ENCODE data around the gene GAPVD1. TPM values are rescaled to one million over a fixed set of nuclear protein-coding genes. Genes with fewer than 3 reads are reported as not detected.
A peak's percentile ranks its signal among the peaks of the same experiment; 100 is the strongest.
"Not testable (repeated sequence)": the region's sequence is repeated elsewhere in the genome, so short reads cannot be mapped to it uniquely, and the experiment has no call there.

The GAPVD1 gene
- total RNA-seq, 4 donors from 2014 or later, result 43.6 to 80.9 (median 65.6) TPM

GRCh38 chr9:125258160-125258785 lies 3.4 kb upstream of the GAPVD1 start:
- Histone ChIP-seq H3K27me3 (no peaks in the 10 kb centered on the region), H3K36me3 (no peaks in the 10 kb centered on the region), H3K4me1 (peaks cover 0 to 9% (median 0%) of the 10 kb centered on the region in 4 donors), H3K27ac (no peak overlapping the region), H3K9me3 (no peaks in the 10 kb centered on the region), H3K4me3 (no peak overlapping the region)
- no peak for TF ChIP-seq CTCF (IDR thresholded peaks at IDR 0.05)
- no peak for TF ChIP-seq POLR2A (IDR thresholded peaks at IDR 0.05)
- no peak for DNase-seq

GRCh38 chr9:125258832-125259534 lies 2.6 kb upstream of the GAPVD1 start:
- Histone ChIP-seq H3K4me3 (no peak overlapping the region), H3K27me3 (no peaks in the 10 kb centered on the region), H3K4me1 (peaks cover 0 to 9% (median 0%) of the 10 kb centered on the region in 4 donors), H3K9me3 (no peaks in the 10 kb centered on the region), H3K36me3 (no peaks in the 10 kb centered on the region), H3K27ac (no peak overlapping the region)
- DNase-seq, result no peak
- TF ChIP-seq CTCF (IDR thresholded peaks at IDR 0.05) (no peak), POLR2A (IDR thresholded peaks at IDR 0.05) (no peak)

- DNase-seq, result no peak
- Histone ChIP-seq H3K36me3 (no peaks in the 10 kb centered on the region), H3K27me3 (no peaks in the 10 kb centered on the region), H3K4me3 (no peak overlapping the region), H3K4me1 (peaks cover 0 to 16% (median 0%) of the 10 kb centered on the region in 4 donors), H3K27ac (peak overlapping the region in 1 of 4 donors; percentile 41), H3K9me3 (no peaks in the 10 kb centered on the region)
- no peak for TF ChIP-seq POLR2A (IDR thresholded peaks at IDR 0.05)
- no peak for TF ChIP-seq CTCF (IDR thresholded peaks at IDR 0.05)
Measured at GRCh38 chr9:125260561-125260960, 1.1 kb upstream of the GAPVD1 start.

- Histone ChIP-seq H3K27ac (peak overlapping the region; percentile 68 to 91 (median 82)), H3K36me3 (no peaks in the 10 kb centered on the region), H3K4me1 (peaks cover 0 to 16% (median 0%) of the 10 kb centered on the region in 4 donors), H3K4me3 (peak overlapping the region; percentile 85 to 92 (median 91)), H3K9me3 (no peaks in the 10 kb centered on the region), H3K27me3 (no peaks in the 10 kb centered on the region)
- TF ChIP-seq CTCF (IDR thresholded peaks at IDR 0.05) (no peak), POLR2A (IDR thresholded peaks at IDR 0.05) (no peak)
- no peak for DNase-seq
Measured at GRCh38 chr9:125262294-125262991, 817 bp downstream of the GAPVD1 start.

- not testable (repeated sequence) for DNase-seq, H3K36me3 ChIP-seq, H3K27ac ChIP-seq, H3K27me3 ChIP-seq, H3K4me3 ChIP-seq, H3K9me3 ChIP-seq
- H3K4me1 ChIP-seq, result peaks cover 0 to 16% (median 0%) of the 10 kb centered on the region in 4 donors
Measured at GRCh38 chr9:125264068-125264467, 2.4 kb downstream of the GAPVD1 start.
